ENCODE results near the gene VPS39. TPM values are rescaled to one million over a fixed set of nuclear protein-coding genes. Genes with fewer than 3 reads are reported as not detected.

The VPS39 gene
- total RNA-seq, 3 donors from 2014 or later (not counting 1 experiment from before 2014, with no cell fraction given), result 104 to 115 (median 112) TPM

DNA sequence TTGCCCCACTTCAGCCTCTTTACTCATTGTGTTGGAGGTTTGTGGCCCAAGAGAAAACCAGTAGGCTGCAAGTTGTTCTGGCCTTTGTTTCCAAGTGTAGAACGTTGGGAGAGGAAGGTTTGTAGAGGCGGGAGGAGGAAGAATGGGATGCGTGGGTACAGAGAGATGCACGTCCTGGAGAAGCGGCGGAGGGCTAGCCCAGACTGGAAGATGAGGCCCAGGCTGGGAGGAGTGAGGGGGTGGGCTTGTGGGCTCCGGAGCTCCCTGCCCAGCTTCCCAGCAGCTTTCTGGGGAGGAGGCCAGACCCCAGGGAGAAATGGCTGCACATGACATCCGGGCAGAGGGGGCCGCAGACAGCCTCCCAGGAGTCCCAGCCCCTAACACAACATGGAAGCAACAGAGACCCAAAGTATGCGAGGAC lies 57.0 kb downstream of the VPS39 start:
- no peak for ATAC-seq
- intact Hi-C loops (cut with micrococcal nuclease), result no loop called here
- no peaks in the 10 kb centered on the region for H3K9me3 Mint-ChIP-seq

DNA sequence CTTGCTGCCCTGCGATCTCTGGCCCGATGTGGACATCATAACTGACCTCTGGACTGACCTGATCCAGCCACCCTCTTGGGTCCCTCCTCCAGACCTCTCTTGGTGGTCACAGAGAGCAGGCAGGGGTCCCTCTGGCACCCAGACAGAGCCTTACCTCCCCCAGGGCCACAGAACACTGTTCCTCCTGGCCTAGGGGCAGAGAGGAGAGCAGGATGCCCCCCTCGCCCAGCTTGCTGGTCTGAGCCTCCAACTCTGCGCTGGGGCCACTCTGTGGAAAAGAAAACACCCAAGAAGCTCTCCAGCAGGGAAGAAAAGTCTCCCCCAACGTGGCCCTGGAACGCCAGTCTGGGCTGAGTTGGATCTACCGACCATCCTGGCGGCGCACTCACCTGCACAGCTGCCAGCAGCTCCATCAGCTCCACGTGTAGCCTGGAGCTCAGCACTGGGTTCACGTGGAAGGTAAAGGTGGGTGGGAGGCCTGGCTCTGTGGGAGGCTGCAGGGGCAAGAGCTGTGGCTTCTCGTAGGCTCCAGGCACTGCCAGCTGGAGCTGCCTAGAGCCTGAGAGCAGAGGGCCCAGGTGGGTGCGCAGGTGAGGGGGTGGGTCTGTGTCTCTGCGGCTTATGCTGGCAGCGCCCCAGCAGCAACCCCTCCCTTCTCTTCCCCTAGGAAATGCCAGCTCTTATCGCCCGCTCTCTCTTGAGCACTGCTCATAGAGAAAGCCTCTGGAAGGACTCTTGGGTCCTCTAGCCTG lies 57.7 kb downstream of the VPS39 start:
- no peak for DNase-seq
- no peaks in the 10 kb centered on the region for H3K9me3 Mint-ChIP-seq
- no peak for ATAC-seq
- H3K27me3 Mint-ChIP-seq (ENCODE audit: low read depth in 2 of 2), result no peaks in the 10 kb centered on the region
- no peak overlapping the region for H3K4me3 Mint-ChIP-seq
- no peaks in the 10 kb centered on the region for H3K4me1 Mint-ChIP-seq
- Histone ChIP-seq H3K27ac (ENCODE audit: low read length) (no peak overlapping the region), H3K27me3 (ENCODE audit: control insufficient read depth, insufficient read depth, low read length) (no peaks in the 10 kb centered on the region), H3K9me3 (ENCODE audit: control insufficient read depth, insufficient read depth, low read length) (no peaks in the 10 kb centered on the region), H3K4me1 (ENCODE audit: control insufficient read depth, insufficient read depth, low read length) (no peaks in the 10 kb centered on the region), H3K4me3 (ENCODE audit: low read length) (no peak overlapping the region), H3K36me3 (ENCODE audit: control insufficient read depth, insufficient read depth, low read length) (no peaks in the 10 kb centered on the region)
- TF ChIP-seq, protein P1, sequence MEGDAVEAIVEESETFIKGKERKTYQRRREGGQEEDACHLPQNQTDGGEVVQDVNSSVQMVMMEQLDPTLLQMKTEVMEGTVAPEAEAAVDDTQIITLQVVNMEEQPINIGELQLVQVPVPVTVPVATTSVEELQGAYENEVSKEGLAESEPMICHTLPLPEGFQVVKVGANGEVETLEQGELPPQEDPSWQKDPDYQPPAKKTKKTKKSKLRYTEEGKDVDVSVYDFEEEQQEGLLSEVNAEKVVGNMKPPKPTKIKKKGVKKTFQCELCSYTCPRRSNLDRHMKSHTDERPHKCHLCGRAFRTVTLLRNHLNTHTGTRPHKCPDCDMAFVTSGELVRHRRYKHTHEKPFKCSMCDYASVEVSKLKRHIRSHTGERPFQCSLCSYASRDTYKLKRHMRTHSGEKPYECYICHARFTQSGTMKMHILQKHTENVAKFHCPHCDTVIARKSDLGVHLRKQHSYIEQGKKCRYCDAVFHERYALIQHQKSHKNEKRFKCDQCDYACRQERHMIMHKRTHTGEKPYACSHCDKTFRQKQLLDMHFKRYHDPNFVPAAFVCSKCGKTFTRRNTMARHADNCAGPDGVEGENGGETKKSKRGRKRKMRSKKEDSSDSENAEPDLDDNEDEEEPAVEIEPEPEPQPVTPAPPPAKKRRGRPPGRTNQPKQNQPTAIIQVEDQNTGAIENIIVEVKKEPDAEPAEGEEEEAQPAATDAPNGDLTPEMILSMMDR (IDR thresholded peaks at IDR 0.05), result no peak
- intact Hi-C loops (cut with micrococcal nuclease), result no loop called here
- H3K27ac Mint-ChIP-seq, result no peak overlapping the region
- WGBS (ENCODE audit: insufficient coverage), result 90% methylated on average over 16 of the region's 17 CpGs
- H3K36me3 Mint-ChIP-seq, result no peaks in the 10 kb centered on the region

More for the DNA sequence above, 57.0 kb downstream of the VPS39 start:
- H3K27me3 ChIP-seq (ENCODE audit: control insufficient read depth, insufficient read depth, low read length), result no peaks in the 10 kb centered on the region
- H3K36me3 ChIP-seq (ENCODE audit: control insufficient read depth, insufficient read depth, low read length), result no peaks in the 10 kb centered on the region
- Mint-ChIP-seq H3K27me3 (ENCODE audit: low read depth in 2 of 2) (no peaks in the 10 kb centered on the region), H3K4me3 (no peak overlapping the region), H3K4me1 (no peaks in the 10 kb centered on the region), H3K27ac (no peak overlapping the region), H3K36me3 (no peaks in the 10 kb centered on the region)
- 87% methylated on average over 10 of the region's 10 CpGs for whole genome bisulfite sequencing (ENCODE audit: insufficient coverage)
- no peak for DNase-seq
- H3K4me1 ChIP-seq (ENCODE audit: control insufficient read depth, insufficient read depth, low read length), result no peaks in the 10 kb centered on the region
- H3K27ac ChIP-seq (ENCODE audit: low read length), result no peak overlapping the region
- TF ChIP-seq, protein P1 (IDR thresholded peaks at IDR 0.05), result no peak
- H3K4me3 ChIP-seq (ENCODE audit: low read length), result no peak overlapping the region
- no peaks in the 10 kb centered on the region for H3K9me3 ChIP-seq (ENCODE audit: control insufficient read depth, insufficient read depth, low read length)

DNA sequence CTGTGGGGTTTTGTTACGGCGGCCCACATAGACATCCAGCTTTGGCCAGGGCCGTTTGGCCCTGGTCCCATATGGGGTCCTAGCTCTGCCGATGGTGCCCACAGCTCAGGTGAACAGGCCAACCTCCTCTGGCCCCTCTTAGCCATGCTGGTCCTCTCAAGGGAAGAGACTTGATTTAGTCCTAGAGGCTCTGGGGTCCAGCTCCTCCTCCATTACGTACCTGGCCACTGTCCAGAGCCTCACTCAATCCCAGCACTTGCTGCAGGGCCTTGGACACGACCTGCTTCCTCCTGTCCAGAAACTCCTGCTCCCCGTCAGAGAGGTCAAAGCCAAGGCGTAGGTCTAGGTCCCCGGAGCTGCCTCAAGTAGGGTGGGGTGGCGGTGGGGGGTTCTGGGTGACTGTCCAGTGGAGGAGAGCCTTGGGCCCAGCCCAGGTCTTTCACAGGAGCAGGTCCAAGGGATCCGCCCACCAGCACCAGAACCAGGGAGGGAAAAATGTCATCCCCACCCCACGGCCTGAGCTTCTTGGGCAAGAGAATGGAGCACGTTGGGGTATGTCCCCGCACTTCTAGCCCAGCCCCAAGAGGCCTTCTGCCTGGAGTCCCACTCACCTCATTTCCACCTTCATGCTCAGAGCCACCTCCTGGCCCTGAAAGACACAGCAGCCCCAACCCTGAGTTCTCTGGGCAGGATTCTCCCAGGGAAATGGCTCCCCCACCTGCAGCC lies 58.4 kb downstream of the VPS39 start:
- H3K27me3 ChIP-seq (ENCODE audit: control insufficient read depth, insufficient read depth, low read length), result no peaks in the 10 kb centered on the region
- Mint-ChIP-seq H3K4me1 (no peaks in the 10 kb centered on the region), H3K27ac (no peak overlapping the region), H3K36me3 (no peaks in the 10 kb centered on the region), H3K27me3 (ENCODE audit: low read depth in 2 of 2) (no peaks in the 10 kb centered on the region), H3K9me3 (no peaks in the 10 kb centered on the region), H3K4me3 (no peak overlapping the region)
- intact Hi-C loops (cut with micrococcal nuclease), result no loop called here
- TF ChIP-seq, protein P1 (IDR thresholded peaks at IDR 0.05), result no peak
- no peaks in the 10 kb centered on the region for H3K36me3 ChIP-seq (ENCODE audit: control insufficient read depth, insufficient read depth, low read length)
- ATAC-seq (no peak), DNase-seq (no peak)
- H3K4me3 ChIP-seq (ENCODE audit: low read length), result no peak overlapping the region
- WGBS (ENCODE audit: insufficient coverage), result 84% methylated on average over 14 of the region's 14 CpGs
- H3K4me1 ChIP-seq (ENCODE audit: control insufficient read depth, insufficient read depth, low read length), result no peaks in the 10 kb centered on the region
- H3K9me3 ChIP-seq (ENCODE audit: control insufficient read depth, insufficient read depth, low read length), result no peaks in the 10 kb centered on the region
- no peak overlapping the region for H3K27ac ChIP-seq (ENCODE audit: low read length)
